WTC11 (cell line): ENCODE measurements around the gene AMMECR1. TPM values are rescaled to one million over a fixed set of nuclear protein-coding genes. Genes with fewer than 3 reads are reported as not detected.

Experiments used
- ATAC-seq: fragments of 200-7000 bp; cut with Tn5 transposase; 2 replicates; pipeline ENCODE4 v1.10.0; 2021; ENCODE audit warnings: mild to moderate bottlenecking, moderate library complexity
- CTCF ChIA-PET: fragments of 300-600 bp; sonication (Branson Sonifier 250); formaldehyde crosslinking; loops from one replicate; lab custom pipeline; 2021; ENCODE audit warnings: antibody characterized with exemption; lab: Charles Lee
- POLR2A ChIA-PET: fragments of 350-600 bp; sonication (Branson Sonifier 250); formaldehyde crosslinking; loops from one replicate; lab custom pipeline; 2021; ENCODE audit warnings: antibody characterized with exemption; lab: Charles Lee
- DNase-seq: peaks from one replicate; pipeline ENCODE4 v3.0.0; 2021; ENCODE audit warnings: low spot score
- H3K27ac Mint-ChIP-seq: 2 replicates; pipeline ENCODE4 v1.8.0; 2021; ENCODE audit warnings: mixed read lengths
- H3K27me3 Mint-ChIP-seq: 2 replicates; pipeline ENCODE4 v1.8.0; 2021; ENCODE audit warnings: low read depth, mild to moderate bottlenecking, moderate library complexity, mixed read lengths
- H3K36me3 Mint-ChIP-seq: 2 replicates; pipeline ENCODE4 v1.8.0; 2021; ENCODE audit warnings: mixed read lengths
- H3K4me1 Mint-ChIP-seq: 2 replicates; pipeline ENCODE4 v1.8.0; 2022; ENCODE audit warnings: mixed read lengths
- H3K4me3 Mint-ChIP-seq: 2 replicates; pipeline ENCODE4 v1.8.0; 2021; ENCODE audit warnings: mild to moderate bottlenecking, moderate library complexity, mixed read lengths
- H3K9me3 Mint-ChIP-seq: 2 replicates; pipeline ENCODE4 v1.8.0; 2021; ENCODE audit warnings: mixed read lengths
- AFF4 ChIP-seq: sonication (generic); formaldehyde crosslinking; IDR thresholded peaks from 2 replicates; pipeline ENCODE4 v1.8.1; 2023; ENCODE audit warnings: mild to moderate bottlenecking, missing genetic modification reagents, borderline replicate concordance
- AR ChIP-seq: fragments of 250-450 bp; sonication (Bioruptor Pico); IDR thresholded peaks from 2 replicates; pipeline ENCODE4 v1.9.0; 2021; ENCODE audit warnings: mild to moderate bottlenecking
- ARID4B ChIP-seq: sonication (generic); formaldehyde crosslinking; IDR thresholded peaks from 2 replicates; pipeline ENCODE4 v1.8.0; 2023; ENCODE audit warnings: missing genetic modification reagents, mild to moderate bottlenecking, borderline replicate concordance
- ATF2 ChIP-seq: sonication (generic); formaldehyde crosslinking; IDR thresholded peaks from 2 replicates; pipeline ENCODE4 v1.8.1; 2022; ENCODE audit warnings: low read depth, missing genetic modification reagents, borderline replicate concordance
- CREM ChIP-seq: sonication (generic); formaldehyde crosslinking; IDR thresholded peaks from 2 replicates; pipeline ENCODE4 v1.8.1; 2022; ENCODE audit warnings: mild to moderate bottlenecking, missing genetic modification reagents, moderate library complexity
- IRF2 ChIP-seq: sonication (generic); formaldehyde crosslinking; IDR thresholded peaks from 2 replicates; pipeline ENCODE4 v1.8.0; 2022; ENCODE audit warnings: low read depth, missing genetic modification reagents, borderline replicate concordance
- MAX ChIP-seq: sonication (generic); formaldehyde crosslinking; IDR thresholded peaks from 2 replicates; pipeline ENCODE4 v1.8.0; 2022; ENCODE audit warnings: mild to moderate bottlenecking, missing genetic modification reagents
- MLX ChIP-seq: sonication (generic); formaldehyde crosslinking; IDR thresholded peaks from 2 replicates; pipeline ENCODE4 v1.8.1; 2023; ENCODE audit warnings: mild to moderate bottlenecking, missing genetic modification reagents, moderate library complexity
- NFATC4 ChIP-seq: fragments of 250-450 bp; sonication (Bioruptor Pico); IDR thresholded peaks from 2 replicates; pipeline ENCODE4 v1.9.0; 2021; ENCODE audit warnings: mild to moderate bottlenecking
- NR2C2 ChIP-seq: sonication (generic); formaldehyde crosslinking; IDR thresholded peaks from 2 replicates; pipeline ENCODE4 v1.8.0; 2022; ENCODE audit warnings: mild to moderate bottlenecking, missing genetic modification reagents
- SMAD4 ChIP-seq: sonication (generic); formaldehyde crosslinking; IDR thresholded peaks from 2 replicates; pipeline ENCODE4 v1.8.0; 2022; ENCODE audit warnings: mild to moderate bottlenecking, missing genetic modification reagents
- SOX15 ChIP-seq: fragments of 250-450 bp; sonication (Bioruptor Pico); IDR thresholded peaks from 2 replicates; pipeline ENCODE4 v1.9.0; 2021; ENCODE audit warnings: mild to moderate bottlenecking
- SP1 ChIP-seq: sonication (generic); formaldehyde crosslinking; conservative IDR thresholded peaks from 2 replicates; pipeline ENCODE4 v1.8.1; 2022; ENCODE audit warnings: missing genetic modification reagents
- TP53 ChIP-seq: sonication (generic); formaldehyde crosslinking; IDR thresholded peaks from 2 replicates; pipeline ENCODE4 v1.8.1; 2023; ENCODE audit warnings: mild to moderate bottlenecking, missing genetic modification reagents
- ZBTB21 ChIP-seq: sonication (generic); formaldehyde crosslinking; IDR thresholded peaks from 2 replicates; pipeline ENCODE4 v1.8.1; 2023; ENCODE audit warnings: mild to moderate bottlenecking, missing genetic modification reagents, borderline replicate concordance
- ZNF121 ChIP-seq: sonication (generic); formaldehyde crosslinking; IDR thresholded peaks from 2 replicates; pipeline ENCODE4 v1.8.0; 2023; ENCODE audit warnings: missing genetic modification reagents
- ZNF263 ChIP-seq: sonication (generic); formaldehyde crosslinking; IDR thresholded peaks from 2 replicates; pipeline ENCODE4 v1.8.1; 2022; ENCODE audit warnings: low read depth, mild to moderate bottlenecking, moderate library complexity, missing genetic modification reagents
- ZNF317 ChIP-seq: sonication (generic); formaldehyde crosslinking; IDR thresholded peaks from 2 replicates; pipeline ENCODE4 v1.8.1; 2023; ENCODE audit warnings: low read depth, mild to moderate bottlenecking, moderate library complexity, missing genetic modification reagents, borderline replicate concordance
- ZNF396 ChIP-seq: fragments of 250-450 bp; sonication (Bioruptor Pico); IDR thresholded peaks from 2 replicates; pipeline ENCODE4 v1.8.0; 2021; ENCODE audit warnings: mild to moderate bottlenecking, moderate library complexity, borderline replicate concordance
- ZNF423 ChIP-seq: fragments of 250-450 bp; sonication (Bioruptor Pico); IDR thresholded peaks from 2 replicates; pipeline ENCODE4 v2.1.2; 2022; ENCODE audit warnings: mild to moderate bottlenecking, moderate library complexity
- ZSCAN18 ChIP-seq: fragments of 250-450 bp; sonication (Bioruptor Pico); IDR thresholded peaks from 2 replicates; pipeline ENCODE4 v2.1.2; 2022; ENCODE audit warnings: mild to moderate bottlenecking, moderate library complexity
- total RNA-seq: library from RNA; stranded (reverse); gene quantifications from 3 replicates; pipeline ENCODE4 v1.2.3, GENCODE V29; 2021

AMMECR1 gene
- total RNA-seq, 1 experiment from 2014 or later = 18.1 TPM

GRCh38 chrX:110226931-110227330 is 91.0 kb downstream of the AMMECR1 start:
- Mint-ChIP-seq H3K4me1 (peaks cover 29% of the 10 kb centered on the region), H3K36me3 (peaks cover 13% of the 10 kb centered on the region), H3K4me3 (no peak overlapping the region), H3K27ac (no peak overlapping the region), H3K27me3 (no peaks in the 10 kb centered on the region), H3K9me3 (peaks cover 12% of the 10 kb centered on the region)
- DNase-seq = no peak
- ATAC-seq = no peak
- ChIA-PET CTCF (no interaction called here), POLR2A (no interaction called here)
- TF ChIP-seq ATF2 (CRISPR knock-in tag) (no peak), NFATC4 (CRISPR knock-in tag) (no peak), SOX15 (no peak), ZNF317 (CRISPR knock-in tag) (no peak), ZNF423 (no peak), CREM (CRISPR knock-in tag) (no peak), TP53 (no peak), ZNF263 (CRISPR knock-in tag) (no peak), ARID4B (no peak), MAX (no peak), NR2C2 (no peak)

GRCh38 chrX:110224926-110225617 is 92.8 kb downstream of the AMMECR1 start:
- no peaks in the 10 kb centered on the region for H3K9me3 Mint-ChIP-seq
- H3K36me3 Mint-ChIP-seq = no peaks in the 10 kb centered on the region
- ATAC-seq (no peak), DNase-seq (no peak)
- ChIA-PET CTCF (no interaction called here), POLR2A (no interaction called here)
- H3K27me3 Mint-ChIP-seq = no peaks in the 10 kb centered on the region
- H3K4me1 Mint-ChIP-seq = peaks cover 22% of the 10 kb centered on the region
- H3K4me3 Mint-ChIP-seq = no peak overlapping the region
- H3K27ac Mint-ChIP-seq = no peak overlapping the region
- TF ChIP-seq ZNF396 (CRISPR knock-in tag) (no peak), SOX15 (no peak), NFATC4 (CRISPR knock-in tag) (no peak), ZNF121 (CRISPR knock-in tag) (no peak), ZBTB21 (CRISPR knock-in tag) (no peak), AFF4 (CRISPR knock-in tag) (no peak), IRF2 (CRISPR knock-in tag) (no peak), SP1 (no peak), MLX (no peak), ZSCAN18 (CRISPR knock-in tag) (no peak), AR (no peak), SMAD4 (CRISPR knock-in tag) (no peak)
